ENCODE data around the gene COL6A3.

Gene COL6A3

DNA sequence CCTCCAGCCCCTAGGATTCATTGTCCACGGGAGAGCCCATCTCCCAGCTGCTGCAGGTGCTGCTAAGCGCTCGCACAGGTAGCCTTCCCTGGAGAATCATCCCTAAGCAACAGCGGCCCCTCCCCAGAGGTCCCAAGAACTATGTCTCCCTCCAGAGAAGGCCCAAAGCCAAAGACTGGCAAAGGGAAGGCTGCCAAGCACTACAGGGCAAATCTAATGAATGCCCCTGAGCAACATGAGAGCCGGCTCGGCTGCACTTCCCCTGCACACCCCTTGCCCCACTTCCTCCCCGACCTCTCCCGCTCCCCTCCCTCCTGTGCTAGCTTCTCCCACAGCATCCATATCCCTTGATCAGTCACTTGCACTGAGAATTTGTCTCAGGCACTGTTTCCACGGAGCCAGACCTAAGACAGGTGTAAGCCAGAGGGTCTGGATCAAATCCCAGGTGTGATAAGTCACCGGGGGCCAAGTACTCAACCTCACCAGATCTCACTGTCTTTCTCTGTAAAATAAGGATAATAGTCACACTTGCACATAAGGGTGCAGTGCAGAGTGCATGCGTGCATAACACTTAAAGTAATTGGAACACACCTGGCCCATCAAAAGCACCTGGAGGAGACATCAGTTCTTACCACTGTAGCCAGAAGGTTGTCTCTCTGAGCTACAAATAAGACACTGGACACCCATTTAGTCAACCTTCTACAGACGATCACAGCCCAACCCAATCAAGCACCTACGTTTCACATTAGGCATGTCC is 20.1 kb upstream of the COL6A3 start:
- Histone ChIP-seq H3K4me1 (ENCODE audit: control insufficient read depth in 1 of 2, insufficient read depth in 1 of 2, low read depth in 1 of 2, low read length in 1 of 2) (peaks cover 0 to 5% of the 10 kb centered on the region in 2 experiments), H3K27me3 (peaks cover 31% of the 10 kb centered on the region), H3K4me3 (ENCODE audit: low read depth in 1 of 2, low read length in 1 of 2) (no peak overlapping the region), H3K36me3 (no peaks in the 10 kb centered on the region), H3K9me3 (no peaks in the 10 kb centered on the region), H3K27ac (no peak overlapping the region)
- TF ChIP-seq, protein P1, sequence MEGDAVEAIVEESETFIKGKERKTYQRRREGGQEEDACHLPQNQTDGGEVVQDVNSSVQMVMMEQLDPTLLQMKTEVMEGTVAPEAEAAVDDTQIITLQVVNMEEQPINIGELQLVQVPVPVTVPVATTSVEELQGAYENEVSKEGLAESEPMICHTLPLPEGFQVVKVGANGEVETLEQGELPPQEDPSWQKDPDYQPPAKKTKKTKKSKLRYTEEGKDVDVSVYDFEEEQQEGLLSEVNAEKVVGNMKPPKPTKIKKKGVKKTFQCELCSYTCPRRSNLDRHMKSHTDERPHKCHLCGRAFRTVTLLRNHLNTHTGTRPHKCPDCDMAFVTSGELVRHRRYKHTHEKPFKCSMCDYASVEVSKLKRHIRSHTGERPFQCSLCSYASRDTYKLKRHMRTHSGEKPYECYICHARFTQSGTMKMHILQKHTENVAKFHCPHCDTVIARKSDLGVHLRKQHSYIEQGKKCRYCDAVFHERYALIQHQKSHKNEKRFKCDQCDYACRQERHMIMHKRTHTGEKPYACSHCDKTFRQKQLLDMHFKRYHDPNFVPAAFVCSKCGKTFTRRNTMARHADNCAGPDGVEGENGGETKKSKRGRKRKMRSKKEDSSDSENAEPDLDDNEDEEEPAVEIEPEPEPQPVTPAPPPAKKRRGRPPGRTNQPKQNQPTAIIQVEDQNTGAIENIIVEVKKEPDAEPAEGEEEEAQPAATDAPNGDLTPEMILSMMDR (IDR thresholded peaks at IDR 0.05): no peak

DNA sequence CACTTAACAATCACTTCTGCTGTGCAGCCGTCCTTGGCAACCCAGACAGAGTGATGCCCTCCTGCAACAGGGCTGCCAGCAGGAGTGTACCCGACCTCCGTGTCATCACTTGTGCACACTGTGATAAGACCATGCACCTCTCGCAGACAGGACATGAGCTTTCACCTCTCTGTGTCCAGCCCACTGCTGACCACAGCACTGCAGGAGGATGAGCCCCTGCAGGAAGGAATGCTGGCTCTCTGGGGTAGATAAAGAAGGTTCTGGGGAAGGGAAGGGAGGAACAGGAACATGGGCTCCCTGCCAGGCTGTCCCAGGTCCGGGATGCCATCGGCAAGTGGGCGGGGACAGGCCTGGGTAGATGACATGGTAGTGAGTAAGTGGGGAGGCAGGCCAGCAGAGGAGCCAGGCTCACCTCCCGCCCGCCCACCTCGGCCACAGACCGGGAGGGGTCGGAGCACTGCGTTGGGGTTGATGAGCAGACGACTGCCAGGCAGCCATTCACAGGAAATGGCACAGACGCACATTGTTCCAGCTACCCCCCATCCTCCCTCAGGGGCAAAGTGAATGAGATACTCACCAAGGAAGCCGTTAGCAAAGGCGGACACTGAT is 18.6 kb upstream of the COL6A3 start:
- H3K27me3 ChIP-seq: peaks cover 31% of the 10 kb centered on the region
- H3K27ac ChIP-seq: no peak overlapping the region
- H3K4me1 ChIP-seq (ENCODE audit: control insufficient read depth in 1 of 2, insufficient read depth in 1 of 2, low read depth in 1 of 2, low read length in 1 of 2): peaks cover 0 to 5% of the 10 kb centered on the region in 2 experiments
- no peak overlapping the region for H3K4me3 ChIP-seq (ENCODE audit: low read depth in 1 of 2, low read length in 1 of 2)
- no peaks in the 10 kb centered on the region for H3K9me3 ChIP-seq
- no peaks in the 10 kb centered on the region for H3K36me3 ChIP-seq
- TF ChIP-seq, protein P1 (IDR thresholded peaks at IDR 0.05): no peak

DNA sequence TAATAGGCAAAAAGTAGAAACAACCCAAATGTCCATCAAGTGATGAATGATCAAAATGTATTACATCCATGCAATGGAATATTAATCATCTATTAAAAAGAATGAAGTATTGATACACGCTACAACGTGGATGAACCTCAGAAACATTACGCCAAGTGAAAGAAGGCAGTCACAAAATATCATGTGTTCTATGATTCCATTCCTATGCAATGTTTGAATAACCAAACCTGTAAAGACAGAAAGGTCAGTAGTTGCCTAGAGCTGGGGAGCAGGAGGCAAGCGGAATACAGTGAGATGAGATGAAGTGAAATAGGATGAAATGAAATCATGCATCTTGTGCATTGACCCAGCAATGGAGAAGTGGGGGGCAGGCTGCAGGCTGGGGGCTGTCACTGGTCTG is 17.9 kb upstream of the COL6A3 start:
- Histone ChIP-seq H3K9me3 (no peaks in the 10 kb centered on the region), H3K36me3 (no peaks in the 10 kb centered on the region), H3K27ac (no peak overlapping the region), H3K4me1 (ENCODE audit: control insufficient read depth in 1 of 2, insufficient read depth in 1 of 2, low read depth in 1 of 2, low read length in 1 of 2) (peaks cover 0 to 5% of the 10 kb centered on the region in 2 experiments), H3K4me3 (ENCODE audit: low read depth in 1 of 2, low read length in 1 of 2) (no peak overlapping the region), H3K27me3 (peaks cover 31% of the 10 kb centered on the region)
- TF ChIP-seq, protein P1 (IDR thresholded peaks at IDR 0.05): no peak

DNA sequence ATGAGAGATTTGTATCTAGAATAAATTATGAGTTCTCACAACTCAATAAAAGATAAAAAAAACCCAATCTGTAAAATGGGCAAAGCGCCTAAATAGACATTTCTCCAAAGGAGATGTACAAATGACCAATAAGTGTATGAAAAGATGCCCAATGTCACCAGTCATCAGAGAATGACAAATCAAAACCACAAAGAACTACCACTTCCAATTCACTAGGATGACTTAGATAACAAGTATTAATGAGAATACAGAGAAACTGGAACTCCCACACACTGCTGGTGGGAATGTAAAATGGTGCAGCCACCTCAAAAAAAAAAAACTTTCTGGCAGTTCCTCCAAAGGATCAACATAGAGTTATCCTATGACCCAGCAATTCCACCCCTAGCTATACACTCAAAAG is 17.4 kb upstream of the COL6A3 start:
- TF ChIP-seq, protein P1 (IDR thresholded peaks at IDR 0.05): no peak
- no peaks in the 10 kb centered on the region for H3K36me3 ChIP-seq
- no peak overlapping the region for H3K27ac ChIP-seq
- H3K27me3 ChIP-seq: peaks cover 31% of the 10 kb centered on the region
- no peak overlapping the region for H3K4me3 ChIP-seq (ENCODE audit: low read depth in 1 of 2, low read length in 1 of 2)
- peaks cover 0 to 5% of the 10 kb centered on the region in 2 experiments for H3K4me1 ChIP-seq (ENCODE audit: control insufficient read depth in 1 of 2, insufficient read depth in 1 of 2, low read depth in 1 of 2, low read length in 1 of 2)
- no peaks in the 10 kb centered on the region for H3K9me3 ChIP-seq

DNA sequence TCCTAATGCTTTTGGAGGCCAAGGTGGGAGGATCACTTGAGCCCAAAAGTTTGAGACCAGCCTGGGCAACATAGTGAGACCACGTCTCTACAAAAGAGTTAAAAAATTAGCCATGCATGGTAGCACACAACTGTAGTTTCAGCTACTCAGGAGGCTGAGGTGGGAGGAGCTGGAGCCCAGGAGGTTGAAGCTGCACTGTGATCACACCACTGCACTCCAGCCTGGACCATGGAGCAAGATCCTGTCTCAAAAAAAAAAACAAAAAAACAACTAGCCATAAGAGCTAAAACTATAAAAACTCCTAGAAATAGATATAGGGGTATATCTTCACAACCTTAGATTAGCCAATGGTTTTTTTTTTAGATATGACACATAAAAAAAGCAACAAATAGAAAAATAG is 16.9 kb upstream of the COL6A3 start:
- no peak overlapping the region for H3K27ac ChIP-seq

More for the DNA sequence above, 16.9 kb upstream of the COL6A3 start:
- TF ChIP-seq, protein P1 (IDR thresholded peaks at IDR 0.05): no peak
- no peaks in the 10 kb centered on the region for H3K9me3 ChIP-seq
- peaks cover 31% of the 10 kb centered on the region for H3K27me3 ChIP-seq
- peaks cover 0 to 5% of the 10 kb centered on the region in 2 experiments for H3K4me1 ChIP-seq (ENCODE audit: control insufficient read depth in 1 of 2, insufficient read depth in 1 of 2, low read depth in 1 of 2, low read length in 1 of 2)
- no peak overlapping the region for H3K4me3 ChIP-seq (ENCODE audit: low read depth in 1 of 2, low read length in 1 of 2)
- no peaks in the 10 kb centered on the region for H3K36me3 ChIP-seq

All from neutrophil (primary cell).